ENCODE data around the gene KCNIP4. TPM values are rescaled to one million over a fixed set of nuclear protein-coding genes. Genes with fewer than 3 reads are reported as not detected.

KCNIP4 gene
- total RNA-seq, 2 donors from 2014 or later: 1.2 TPM; not detected in 1

DNA sequence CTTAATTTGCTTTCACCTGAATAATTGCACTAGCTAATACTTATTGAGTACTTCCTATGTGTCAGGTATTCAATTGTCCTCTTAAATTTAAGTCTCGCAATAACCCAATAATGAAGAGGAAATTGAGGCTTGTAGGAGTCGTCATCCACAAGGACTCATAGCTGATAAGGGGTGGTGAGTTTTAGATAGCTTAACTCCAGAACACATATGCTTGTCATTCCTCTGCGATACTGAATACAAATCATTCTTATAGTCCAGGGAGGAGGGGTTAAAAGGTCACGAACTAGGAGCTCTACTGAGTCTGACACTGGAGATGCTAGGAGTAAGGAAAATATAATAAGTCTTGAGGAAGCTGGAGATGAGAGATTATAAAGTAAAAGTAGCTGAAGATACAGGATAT is 1249.8 kb downstream of the KCNIP4 start:
- no peak overlapping the region for H3K27ac ChIP-seq
- intact Hi-C loops (cut with DNase I): no loop called here
- peaks cover 3% of the 10 kb centered on the region for H3K4me1 ChIP-seq (replicated peaks)
- no peaks in the 10 kb centered on the region for H3K9me3 ChIP-seq
- H3K27me3 ChIP-seq (replicated peaks; ENCODE audit: insufficient read depth): no peaks in the 10 kb centered on the region
- 79% methylated on average over 4 of the region's 4 CpGs for WGBS
- no peak overlapping the region for H3K4me3 ChIP-seq
- H3K36me3 ChIP-seq: no peaks in the 10 kb centered on the region
- no peak for DNase-seq (ENCODE audit: low spot score)
- TF ChIP-seq POLR2AphosphoS5 (IDR thresholded peaks at IDR 0.05): no peak
- no peak for TF ChIP-seq POLR2A (IDR thresholded peaks at IDR 0.05)
- TF ChIP-seq, protein P1, sequence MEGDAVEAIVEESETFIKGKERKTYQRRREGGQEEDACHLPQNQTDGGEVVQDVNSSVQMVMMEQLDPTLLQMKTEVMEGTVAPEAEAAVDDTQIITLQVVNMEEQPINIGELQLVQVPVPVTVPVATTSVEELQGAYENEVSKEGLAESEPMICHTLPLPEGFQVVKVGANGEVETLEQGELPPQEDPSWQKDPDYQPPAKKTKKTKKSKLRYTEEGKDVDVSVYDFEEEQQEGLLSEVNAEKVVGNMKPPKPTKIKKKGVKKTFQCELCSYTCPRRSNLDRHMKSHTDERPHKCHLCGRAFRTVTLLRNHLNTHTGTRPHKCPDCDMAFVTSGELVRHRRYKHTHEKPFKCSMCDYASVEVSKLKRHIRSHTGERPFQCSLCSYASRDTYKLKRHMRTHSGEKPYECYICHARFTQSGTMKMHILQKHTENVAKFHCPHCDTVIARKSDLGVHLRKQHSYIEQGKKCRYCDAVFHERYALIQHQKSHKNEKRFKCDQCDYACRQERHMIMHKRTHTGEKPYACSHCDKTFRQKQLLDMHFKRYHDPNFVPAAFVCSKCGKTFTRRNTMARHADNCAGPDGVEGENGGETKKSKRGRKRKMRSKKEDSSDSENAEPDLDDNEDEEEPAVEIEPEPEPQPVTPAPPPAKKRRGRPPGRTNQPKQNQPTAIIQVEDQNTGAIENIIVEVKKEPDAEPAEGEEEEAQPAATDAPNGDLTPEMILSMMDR (IDR thresholded peaks at IDR 0.05): no peak

DNA sequence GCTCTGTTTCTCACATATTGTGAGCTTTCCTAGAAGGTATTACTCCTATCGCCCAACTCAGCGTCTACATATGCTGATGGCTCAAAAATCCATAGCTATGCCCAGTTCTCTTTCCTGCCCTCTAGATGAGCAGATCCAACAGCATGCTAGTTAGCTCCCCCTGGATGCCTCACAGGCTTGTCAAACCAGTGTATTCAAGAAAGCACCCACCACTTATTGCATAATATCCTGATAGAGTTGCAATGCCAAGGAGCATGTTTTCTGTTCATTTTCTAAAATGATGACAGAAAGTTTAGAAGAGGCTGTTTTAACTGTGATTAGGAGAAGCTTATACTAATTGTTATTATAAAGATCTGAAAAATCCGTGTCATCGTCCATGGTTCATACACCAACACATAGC is 1250.2 kb downstream of the KCNIP4 start:
- TF ChIP-seq, protein P1 (IDR thresholded peaks at IDR 0.05): no peak
- TF ChIP-seq POLR2A (IDR thresholded peaks at IDR 0.05) (no peak), POLR2AphosphoS5 (IDR thresholded peaks at IDR 0.05) (no peak)
- no peak for DNase-seq (ENCODE audit: low spot score)
- H3K9me3 ChIP-seq: no peaks in the 10 kb centered on the region

DNA sequence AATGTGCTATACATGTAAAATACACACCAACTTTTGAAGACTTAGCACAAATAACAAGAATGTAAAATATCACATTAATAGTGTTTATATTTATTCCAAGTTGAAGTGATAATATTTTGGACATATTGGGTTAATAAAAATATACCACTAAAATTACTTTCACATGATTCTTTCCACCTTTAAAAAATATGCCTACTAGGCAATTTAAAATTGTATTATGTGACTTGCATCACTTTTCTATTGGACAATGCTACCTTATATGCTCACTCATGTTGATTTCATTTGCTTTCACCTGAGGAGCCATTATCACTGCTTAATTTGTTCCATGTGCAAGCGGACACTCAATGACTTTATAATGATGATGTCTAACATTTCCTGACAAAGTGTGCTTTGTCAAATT is 1251.8 kb downstream of the KCNIP4 start:
- TF ChIP-seq, protein P1 (IDR thresholded peaks at IDR 0.05): no peak
- no peak for TF ChIP-seq POLR2AphosphoS5 (IDR thresholded peaks at IDR 0.05)
- no peak for TF ChIP-seq POLR2A (IDR thresholded peaks at IDR 0.05)
- WGBS: 84% methylated on average over 1 of the region's 1 CpG
- DNase-seq (ENCODE audit: low spot score): no peak
- no peaks in the 10 kb centered on the region for H3K36me3 ChIP-seq
- H3K4me3 ChIP-seq: no peak overlapping the region
- intact Hi-C loops (cut with DNase I): no loop called here
- no peaks in the 10 kb centered on the region for H3K9me3 ChIP-seq
- H3K4me1 ChIP-seq (replicated peaks): peaks cover 3% of the 10 kb centered on the region
- H3K27ac ChIP-seq: no peak overlapping the region
- no peaks in the 10 kb centered on the region for H3K27me3 ChIP-seq (replicated peaks; ENCODE audit: insufficient read depth)

More for the DNA sequence above, 1250.2 kb downstream of the KCNIP4 start:
- Histone ChIP-seq H3K4me3 (no peak overlapping the region), H3K36me3 (no peaks in the 10 kb centered on the region), H3K4me1 (replicated peaks) (peaks cover 3% of the 10 kb centered on the region), H3K27me3 (replicated peaks; ENCODE audit: insufficient read depth) (no peaks in the 10 kb centered on the region), H3K27ac (no peak overlapping the region)
- 94% methylated on average over 4 of the region's 4 CpGs for WGBS
- intact Hi-C loops (cut with DNase I): no loop called here

DNA sequence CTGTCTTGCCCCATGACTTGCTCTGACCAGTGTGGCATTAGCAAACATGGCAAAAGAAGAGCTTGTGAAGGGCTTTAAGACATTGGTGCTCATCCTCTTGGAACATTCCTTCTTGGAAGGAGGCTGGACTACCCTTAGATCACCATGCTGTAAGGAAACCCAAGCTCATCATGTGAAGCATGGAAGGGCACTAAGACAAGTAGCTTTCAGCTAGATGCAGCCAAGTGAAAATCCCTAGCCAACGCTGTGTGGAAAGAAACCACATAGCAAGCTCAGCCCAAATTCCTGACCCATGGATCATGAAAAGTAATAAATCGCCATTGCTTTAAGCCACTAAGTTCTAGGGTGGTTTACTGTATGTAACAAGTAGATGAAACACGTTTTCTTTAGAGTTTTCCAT is 1260.7 kb downstream of the KCNIP4 start:
- Histone ChIP-seq H3K4me1 (replicated peaks) (no peaks in the 10 kb centered on the region), H3K27me3 (replicated peaks; ENCODE audit: insufficient read depth) (peaks cover 2% of the 10 kb centered on the region), H3K4me3 (no peak overlapping the region), H3K9me3 (no peaks in the 10 kb centered on the region), H3K27ac (no peak overlapping the region), H3K36me3 (no peaks in the 10 kb centered on the region)
- TF ChIP-seq, protein P1 (IDR thresholded peaks at IDR 0.05): no peak
- TF ChIP-seq POLR2AphosphoS5 (IDR thresholded peaks at IDR 0.05) (no peak), POLR2A (IDR thresholded peaks at IDR 0.05) (no peak)
- no peak for DNase-seq (ENCODE audit: low spot score)
- 65% methylated on average over 3 of the region's 3 CpGs for WGBS
- intact Hi-C loops (cut with DNase I): loop anchor here (10.0 kb wide), 1 partner anchor 143 kb away; no protein-coding TSS in a partner anchor
